B cell (primary cell): ENCODE results near the gene MRPS24. TPM values are rescaled to one million over a fixed set of nuclear protein-coding genes. Genes with fewer than 3 reads are reported as not detected.

Experiments
- ATAC-seq: fragments of 200-7000 bp; cut with Tn5 transposase; one replicate; pipeline ENCODE4 v1.10.0; 2021; ENCODE audit warnings: low read depth, mild to moderate bottlenecking, moderate number of reproducible peaks, moderate library complexity
- CTCF ChIA-PET: fragments of 350-600 bp; sonication (Branson Sonifier 250); formaldehyde crosslinking; loops from one replicate; lab custom pipeline; 2021; ENCODE audit warnings: antibody characterized with exemption, inconsistent platforms; lab: Charles Lee
- POLR2A ChIA-PET: fragments of 350-600 bp; sonication (Branson Sonifier 250); formaldehyde crosslinking; loops from one replicate; lab custom pipeline; 2021; ENCODE audit warnings: antibody characterized with exemption; lab: Charles Lee
- DNase-seq: peaks from one replicate; pipeline ENCODE4 v3.0.0; 2013
- H2AFZ ChIP-seq: 2 replicates; pipeline ENCODE4 v1.6.1; 2012; ENCODE audit warnings: mild to moderate bottlenecking, low read depth, low read length; ENCODE audit not compliant: insufficient read depth, poor library complexity, severe bottlenecking
- H3K27ac ChIP-seq, 2 donors: 1 replicate in 1 of 2; 2 replicates in 1 of 2; pipeline ENCODE4 v1.5.1; 2012 to 2013; ENCODE audit warnings: low read length in 2 of 2, mild to moderate bottlenecking in 2 of 2, moderate library complexity in 1 of 2
- H3K27me3 ChIP-seq, 4 experiments: fragments of 200-600 bp in 1 of 4; sonication (generic) in 1 of 4; replicated peaks in 1 of 4; 1 replicate in 2 of 4; 2 replicates in 2 of 4; pipeline versions ENCODE4 v1.6.1 to v1.7.0; 2013 to 2016; ENCODE audit warnings: low read length in 3 of 4, mild to moderate bottlenecking in 2 of 4, mixed read lengths in 1 of 4, moderate library complexity in 1 of 4; ENCODE audit not compliant: insufficient read depth in 4 of 4, control insufficient read depth in 3 of 4; ENCODE audit errors: control extremely low read depth in 1 of 4
- H3K36me3 ChIP-seq, 2 experiments: replicated peaks in 1 of 2; 1 replicate in 1 of 2; 2 replicates in 1 of 2; pipeline versions ENCODE4 v1.6.1 to v1.7.1; 2013; ENCODE audit warnings: low read length in 1 of 2; ENCODE audit not compliant: insufficient read depth in 2 of 2, control insufficient read depth in 1 of 2; ENCODE audit errors: control extremely low read depth in 1 of 2, extremely low read depth in 1 of 2
- H3K4me1 ChIP-seq, 2 donors: fragments of 200-600 bp in 1 of 2; sonication (generic) in 1 of 2; 1 replicate in 1 of 2; 2 replicates in 1 of 2; pipeline versions ENCODE4 v1.5.1 to v1.6.1; 2013 to 2017; ENCODE audit warnings: low read length in 2 of 2; ENCODE audit not compliant: control insufficient read depth in 2 of 2, insufficient read depth in 2 of 2
- H3K4me2 ChIP-seq: replicated peaks from 2 replicates; pipeline ENCODE3; 2012; ENCODE audit warnings: mild to moderate bottlenecking, low read depth, low read length; ENCODE audit not compliant: poor library complexity, severe bottlenecking
- H3K4me3 ChIP-seq, 5 experiments: fragments of 200-600 bp in 1 of 5; sonication (generic) in 1 of 5; 1 replicate in 3 of 5; 2 replicates in 2 of 5; pipeline versions ENCODE4 v1.5.1 to v1.7.0; 2011 to 2016; ENCODE audit warnings: low read length in 4 of 5, mild to moderate bottlenecking in 4 of 5, low read depth in 2 of 5, control low read depth in 1 of 5, moderate library complexity in 1 of 5; ENCODE audit not compliant: insufficient read depth in 1 of 5; ENCODE audit errors: control extremely low read depth in 1 of 5, extremely low read depth in 1 of 5
- H3K79me2 ChIP-seq: fragments of 200-600 bp; sonication (generic); one replicate; pipeline ENCODE4 v1.6.0; 2016; ENCODE audit warnings: low read length; ENCODE audit not compliant: control insufficient read depth, insufficient read depth
- H3K9ac ChIP-seq: fragments of 200-600 bp; sonication (generic); 2 replicates; pipeline ENCODE4 v1.6.1; 2017; ENCODE audit warnings: mild to moderate bottlenecking, low read length, moderate library complexity
- H3K9me3 ChIP-seq, 3 donors: one replicate each; pipeline versions ENCODE4 v1.6.1 to v1.7.1; 2013; ENCODE audit warnings: low read length in 2 of 3; ENCODE audit not compliant: control insufficient read depth in 2 of 3, insufficient read depth in 1 of 3; ENCODE audit errors: control extremely low read depth in 1 of 3
- H4K20me1 ChIP-seq: 2 replicates; pipeline ENCODE4 v1.6.0; 2012; ENCODE audit warnings: mild to moderate bottlenecking, low read length; ENCODE audit not compliant: insufficient read depth, control insufficient read depth, poor library complexity, severe bottlenecking
- H3K27ac Mint-ChIP-seq: one replicate; pipeline ENCODE4 v1.8.0; 2021; ENCODE audit warnings: mixed read lengths
- H3K27me3 Mint-ChIP-seq: one replicate; pipeline ENCODE4 v1.8.0; 2021; ENCODE audit warnings: mixed read lengths
- H3K4me1 Mint-ChIP-seq: one replicate; pipeline ENCODE4 v1.8.0; 2021; ENCODE audit warnings: mixed read lengths
- H3K4me3 Mint-ChIP-seq: one replicate; pipeline ENCODE4 v1.8.0; 2021; ENCODE audit warnings: mixed read lengths
- H3K9me3 Mint-ChIP-seq: one replicate; pipeline ENCODE4 v1.8.0; 2022; ENCODE audit warnings: mixed read lengths; ENCODE audit not compliant: insufficient read depth
- CTCF ChIP-seq: fragments of 200-600 bp; IDR thresholded peaks from one replicate; pipeline ENCODE4 v1.8.0; 2022; ENCODE audit warnings: antibody characterized with exemption, mild to moderate bottlenecking
- EZH2 ChIP-seq: IDR thresholded peaks from 2 replicates; pipeline ENCODE4 v1.6.1; 2012; ENCODE audit warnings: borderline replicate concordance, low read depth, mild to moderate bottlenecking, moderate library complexity, low read length; ENCODE audit not compliant: insufficient read depth, poor library complexity, severe bottlenecking
- WGBS: methylation state at CpG from one replicate; pipeline ENCODE4 v1.1.5; 2013; ENCODE audit warnings: missing lambda C conversion rate; ENCODE audit not compliant: insufficient coverage; 5-methylcytosine and 5-hydroxymethylcytosine counted together
- intact Hi-C: fragments of 100-400 bp; cut with micrococcal nuclease; formaldehyde crosslinking; loops from one replicate; pipeline ENCODE4 v1.10.0; 2022
- polyA plus RNA-seq: library from polyadenylated mRNA; depleted of rRNA; stranded (reverse); fragments of >200 nt; gene quantifications from 2 replicates; pipeline ENCODE4 v1.2.3, GENCODE V29; 2012
- total RNA-seq, 2 donors: library from RNA; stranded (reverse); fragments of 120-200 nt in 1 of 2; gene quantifications; 1 replicate in 1 of 2; 2 replicates in 1 of 2; pipeline versions ENCODE4 v1.2.3 to v1.2.4, GENCODE V29; 2013 to 2022

MRPS24 gene
- total and polyA plus RNA-seq, 2 donors (not counting 1 experiment from before 2014, with no cell fraction given), result 54.1 to 102 TPM

DNA sequence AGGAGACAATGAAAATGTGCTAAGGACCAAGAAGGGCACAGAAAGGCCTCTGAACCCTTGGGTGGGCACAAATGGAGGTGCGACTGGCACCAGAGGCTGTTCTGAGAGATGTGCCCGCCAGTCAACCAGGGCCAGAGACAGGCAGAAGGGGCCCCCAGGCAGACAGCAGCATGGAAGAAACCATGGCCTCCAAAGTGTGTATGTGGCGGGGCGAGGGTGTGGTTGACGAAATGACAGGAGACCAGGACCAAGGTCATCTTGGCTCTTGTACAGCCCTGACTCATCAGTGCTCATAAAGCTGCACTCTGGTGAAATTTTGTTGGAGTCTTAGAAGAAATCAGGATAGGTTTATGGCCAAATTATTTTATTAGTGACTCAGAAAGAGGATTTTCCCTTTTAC, 4.0 kb upstream of the MRPS24 start:
- ATAC-seq, result no peak

More for the DNA sequence above, 4.0 kb upstream of the MRPS24 start:
- Histone ChIP-seq H3K9ac (no peak overlapping the region), H3K36me3 (peaks cover 0 to 27% of the 10 kb centered on the region in 2 experiments), H3K79me2 (no peaks in the 10 kb centered on the region), H3K4me3 (no peak overlapping the region), H3K4me2 (no peak overlapping the region), H4K20me1 (no peaks in the 10 kb centered on the region), H2AFZ (no peak overlapping the region), H3K27ac (no peak overlapping the region), H3K9me3 (peaks cover 0 to 3% (median 0%) of the 10 kb centered on the region in 3 donors), H3K4me1 (peaks cover 15% of the 10 kb centered on the region in 2 donors), H3K27me3 (no peaks in the 10 kb centered on the region)
- H3K9me3 Mint-ChIP-seq, result no peaks in the 10 kb centered on the region
- ChIA-PET CTCF (no interaction called here), POLR2A (no interaction called here)
- intact Hi-C loops, result no loop called here
- no peak overlapping the region for H3K27ac Mint-ChIP-seq
- DNase-seq, result no peak
- WGBS, result 96% methylated on average over 5 of the region's 5 CpGs
- peaks cover 28% of the 10 kb centered on the region for H3K4me1 Mint-ChIP-seq
- no peaks in the 10 kb centered on the region for H3K27me3 Mint-ChIP-seq
- no peak overlapping the region for H3K4me3 Mint-ChIP-seq
- no peak for TF ChIP-seq CTCF
- TF ChIP-seq EZH2, result no peak
